ENCODE results near the gene DAW1.

The DAW1 gene

DNA sequence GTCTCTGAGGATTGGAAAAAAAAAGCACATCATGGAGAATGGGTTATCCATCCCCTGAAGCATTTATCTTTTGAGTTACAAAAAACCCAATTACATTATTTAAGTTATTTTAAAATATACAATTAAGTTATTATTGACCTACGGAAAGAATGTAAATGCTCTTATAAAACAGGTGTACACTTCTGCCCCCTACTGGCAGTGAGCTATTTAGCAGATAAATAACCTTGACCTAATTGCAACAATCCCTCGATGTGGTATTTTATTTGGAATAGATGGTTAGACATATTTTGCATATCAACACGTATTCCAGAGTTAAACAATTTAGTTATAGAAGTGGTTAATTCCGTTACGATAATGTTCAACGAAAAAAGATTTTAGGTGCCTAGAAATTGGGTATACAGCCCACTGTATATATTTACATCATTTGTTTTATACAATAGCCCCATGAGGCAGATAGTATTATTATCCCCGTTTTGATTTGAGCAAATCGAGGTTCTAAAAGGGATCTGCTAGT lies 9.1 kb upstream of the DAW1 start:
- DNase-seq (ENCODE audit: low read depth, low spot score), result no peak

DNA sequence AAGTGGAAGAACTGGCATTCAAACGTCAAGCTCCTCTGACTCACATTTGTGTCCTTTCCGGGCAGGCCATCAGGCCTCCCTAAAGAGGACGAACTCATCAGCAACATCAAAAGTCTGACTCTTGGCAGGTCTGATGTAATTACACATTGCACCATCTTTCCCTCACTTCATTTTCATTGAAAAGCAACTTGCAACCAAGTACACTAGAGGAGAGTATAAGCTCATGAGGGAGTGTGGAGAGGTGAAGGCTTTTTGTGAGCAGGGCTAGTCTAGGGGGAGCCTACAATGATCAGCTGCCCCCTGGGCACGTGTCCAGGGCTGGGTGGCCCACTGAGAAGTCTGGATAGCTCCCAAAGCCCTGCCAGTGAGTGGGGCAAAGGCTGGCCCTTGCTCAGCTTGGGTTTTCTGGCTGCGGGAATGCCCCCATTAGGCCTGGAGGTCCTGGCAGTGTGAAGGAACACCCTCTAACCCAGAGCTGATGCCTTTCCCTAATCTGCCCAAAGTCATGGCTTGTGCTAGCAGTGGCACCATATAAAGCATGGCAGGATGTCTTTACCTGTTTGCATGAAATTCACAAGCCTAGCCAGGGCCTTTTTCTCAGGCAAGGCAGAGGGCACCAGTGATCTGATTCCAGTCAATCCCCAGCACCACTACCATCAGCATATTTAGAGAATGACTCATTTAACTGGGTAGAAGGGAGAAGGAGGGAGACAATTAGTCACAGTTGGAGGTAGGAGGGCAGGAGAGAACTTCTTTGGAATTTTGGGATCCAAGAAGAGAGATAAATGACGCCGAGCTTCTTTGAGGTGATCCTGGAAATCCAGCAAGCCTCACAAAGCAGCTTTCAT lies 8.5 kb upstream of the DAW1 start:
- DNase-seq (ENCODE audit: low read depth, low spot score), result no peak

DNA sequence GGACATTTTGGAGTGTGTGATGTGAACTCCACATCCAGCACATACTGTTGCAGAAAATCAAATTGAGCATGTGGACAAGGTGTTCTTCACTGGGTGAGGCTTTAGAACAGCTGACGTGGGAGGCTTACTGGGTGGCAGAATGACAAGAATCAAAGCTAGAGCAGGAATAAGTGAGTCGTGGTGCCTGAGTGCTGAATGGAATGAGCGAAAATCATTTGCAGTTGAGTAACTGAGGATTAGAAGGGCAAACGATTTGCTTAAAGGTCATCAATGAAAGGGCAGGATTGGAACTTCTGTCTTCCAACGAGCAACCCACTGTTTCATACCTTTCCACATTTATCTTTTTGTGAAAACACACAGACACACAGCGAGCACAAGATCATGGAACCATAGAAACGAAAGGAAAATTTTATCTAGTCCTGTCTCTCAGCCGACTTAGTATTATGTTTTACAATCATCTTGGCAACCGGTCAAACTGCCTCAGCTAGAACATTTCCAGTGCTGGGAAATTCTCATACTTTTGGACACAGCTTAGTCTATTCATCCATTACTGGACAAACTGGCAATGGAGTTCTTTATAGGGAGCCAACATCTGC lies 7.2 kb upstream of the DAW1 start:
- no peak for DNase-seq (ENCODE audit: low read depth, low spot score)

DNA sequence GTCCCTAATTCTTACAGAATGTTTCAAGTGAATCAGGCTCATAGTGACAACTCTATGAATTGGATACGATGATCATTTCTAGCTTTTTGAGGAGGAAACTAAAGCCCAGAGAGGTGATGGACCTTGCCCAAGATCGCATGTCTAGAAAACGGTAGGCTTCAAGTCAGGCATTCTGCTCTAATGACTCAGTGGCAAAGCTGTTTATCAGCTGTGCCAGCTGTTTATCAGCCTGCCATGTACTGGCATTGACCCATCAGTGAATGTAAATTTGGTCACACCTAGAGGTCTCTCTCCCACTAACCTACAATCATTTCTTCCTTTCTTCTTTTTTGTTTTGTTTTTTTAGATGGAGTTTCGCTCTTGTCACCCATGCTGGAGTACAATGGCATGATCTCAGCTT lies 6.1 kb upstream of the DAW1 start:
- no peak for DNase-seq (ENCODE audit: low read depth, low spot score)

DNA sequence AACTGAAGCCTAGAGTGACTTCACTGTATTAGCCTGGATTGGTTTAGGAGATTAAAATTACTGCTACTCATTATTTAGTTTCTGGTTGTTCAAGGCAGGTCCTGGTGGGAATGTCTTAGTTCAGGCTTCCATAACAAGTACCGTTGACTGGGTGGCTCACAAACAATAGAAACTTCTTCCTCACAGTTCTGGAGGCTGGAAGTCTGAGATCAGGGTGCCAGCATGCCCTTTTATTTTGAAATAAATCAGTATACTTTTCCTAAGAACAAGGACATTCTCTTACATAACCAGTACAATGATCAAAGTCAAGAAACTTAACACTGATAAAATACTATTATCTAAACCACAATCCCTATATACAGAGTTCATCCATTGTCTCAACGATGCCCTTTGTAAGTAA lies 4.0 kb upstream of the DAW1 start:
- no peak for DNase-seq (ENCODE audit: low read depth, low spot score)

DNA sequence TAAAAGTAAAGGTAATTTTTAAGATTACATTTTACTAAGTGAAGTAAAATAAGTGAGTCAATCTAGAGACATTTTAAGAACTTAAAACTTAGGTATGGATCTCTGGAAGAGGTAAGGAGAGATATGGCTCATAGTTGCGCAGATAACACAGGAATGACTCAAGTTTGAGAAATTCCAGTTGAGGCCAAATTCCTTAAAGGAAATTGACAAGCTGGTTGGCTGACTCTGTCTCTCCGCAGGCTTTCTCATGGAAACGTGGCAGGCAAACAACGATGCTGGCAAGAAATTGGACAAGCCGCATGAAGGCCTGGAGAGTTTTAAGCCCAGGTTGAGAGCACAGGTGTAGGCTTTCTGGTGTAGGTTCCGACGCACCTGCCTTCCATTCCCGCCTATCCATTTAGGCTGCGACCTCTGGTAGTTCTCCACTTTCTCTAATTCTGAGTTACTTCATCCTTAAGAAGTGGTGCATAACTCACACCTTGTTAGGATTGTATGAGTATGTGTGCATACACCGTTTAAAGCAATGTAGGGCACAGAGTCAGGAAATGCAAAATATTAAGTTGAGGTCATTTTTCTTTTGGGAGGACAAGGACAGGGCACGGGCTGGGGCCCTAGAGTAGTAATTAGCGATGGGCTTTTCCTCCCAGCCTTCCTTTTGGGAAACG lies 589 bp upstream of the DAW1 start:
- DNase-seq (ENCODE audit: low read depth, low spot score), result no peak

DNA sequence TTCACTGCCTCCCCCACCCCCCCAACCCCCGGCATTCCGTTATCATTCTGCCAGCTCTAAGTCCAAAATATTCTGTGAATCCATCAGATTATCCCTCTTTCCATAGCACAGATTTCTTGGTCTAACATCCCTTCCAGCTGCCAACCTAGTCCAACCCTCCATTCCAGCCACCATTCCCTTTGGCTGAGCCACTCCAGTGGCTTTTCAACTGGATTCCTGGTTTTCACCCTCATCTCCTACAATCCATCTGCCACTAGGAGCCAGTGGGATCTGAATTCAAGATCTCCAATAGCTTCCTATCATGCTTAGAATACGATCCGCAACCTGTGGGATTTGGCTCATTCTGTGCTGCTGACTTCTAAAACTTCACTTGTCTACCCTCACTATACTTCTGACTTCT lies 1.2 kb downstream of the DAW1 start:
- DNase-seq (ENCODE audit: low read depth, low spot score), result no peak

DNA sequence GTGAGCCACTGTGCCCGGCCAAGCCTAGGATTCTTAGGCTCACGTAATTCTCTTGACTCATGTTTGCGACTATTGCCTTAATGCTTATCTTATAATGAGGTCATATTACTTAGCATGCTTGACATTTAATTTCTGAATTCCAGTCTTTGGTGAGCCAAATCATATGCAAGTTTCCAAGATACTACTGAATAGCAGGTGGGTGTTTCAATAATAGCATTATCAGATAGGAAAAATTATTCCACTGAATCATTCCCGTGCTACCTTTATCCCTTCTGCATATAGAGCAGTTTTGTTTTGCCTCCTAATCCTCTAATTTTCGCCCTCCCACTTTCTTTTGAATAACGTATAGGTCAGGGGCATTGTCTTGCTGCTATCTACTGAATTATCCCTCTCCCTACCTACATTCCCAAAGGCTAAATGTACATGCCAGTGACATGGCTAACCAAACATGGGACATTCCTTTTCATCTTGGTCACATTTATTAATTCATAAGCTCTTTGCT lies 4.9 kb downstream of the DAW1 start:
- DNase-seq (ENCODE audit: low read depth, low spot score), result no peak

DNA sequence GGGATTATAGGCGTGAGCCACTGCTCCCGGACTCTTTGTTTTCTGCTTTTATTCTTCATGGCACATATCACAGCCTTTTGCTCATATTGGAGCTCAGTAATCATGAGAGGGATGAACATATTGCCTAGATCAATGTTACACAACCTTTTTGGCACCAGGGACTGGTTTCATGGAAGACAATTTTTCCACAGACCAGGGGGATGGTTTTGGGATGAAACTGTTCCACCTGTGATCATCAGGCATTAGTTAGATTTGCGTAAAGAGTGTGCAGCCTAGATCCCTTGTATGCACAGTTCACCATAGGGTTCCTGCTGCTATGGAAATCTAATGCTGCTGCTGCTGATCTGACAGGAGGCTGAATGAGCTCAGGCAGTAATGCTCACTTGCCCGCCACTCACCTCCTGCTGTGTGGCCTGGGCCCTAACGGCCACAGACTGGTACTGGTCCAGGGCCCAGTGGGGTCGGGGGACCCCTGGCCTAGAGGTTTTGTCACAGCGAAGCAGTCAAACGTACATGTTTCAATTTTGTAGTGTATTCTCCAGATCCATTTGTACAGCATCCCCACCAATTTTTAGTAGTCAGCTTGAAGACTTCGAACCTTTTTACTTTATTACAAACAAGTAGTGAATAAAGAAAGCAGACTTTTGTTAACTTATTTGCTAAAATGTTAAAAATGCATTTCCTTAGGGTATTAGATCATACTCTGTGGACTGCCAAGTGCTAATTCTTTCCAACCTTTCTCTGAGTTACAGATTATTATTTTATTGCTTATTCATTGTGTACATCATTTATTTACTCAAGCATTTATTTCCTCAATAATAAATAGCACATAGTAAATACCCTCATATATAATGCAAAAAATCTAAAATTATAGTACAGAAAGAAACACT lies 6.2 kb downstream of the DAW1 start:
- DNase-seq (ENCODE audit: low read depth, low spot score), result no peak

DNA sequence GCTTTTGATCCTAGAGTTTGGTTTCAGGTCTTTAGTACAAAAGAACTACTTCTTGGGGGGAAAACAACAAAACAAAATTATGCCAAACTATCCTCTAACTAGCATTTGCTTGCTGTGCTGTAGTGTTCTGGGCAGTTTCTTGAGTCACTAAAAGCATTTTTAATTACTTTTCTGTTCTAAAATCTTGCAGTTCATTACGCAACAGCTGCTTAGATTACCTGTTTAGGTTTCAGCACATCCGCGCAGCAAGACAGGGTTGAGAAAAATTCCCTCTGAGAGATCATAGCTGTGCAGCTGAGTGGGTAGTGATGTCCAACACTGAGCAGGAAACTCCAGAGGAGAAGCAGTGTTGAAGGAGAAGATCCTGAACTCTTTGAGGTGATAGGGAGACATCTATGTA lies 9.0 kb downstream of the DAW1 start:
- no peak for DNase-seq (ENCODE audit: low read depth, low spot score)

DNA sequence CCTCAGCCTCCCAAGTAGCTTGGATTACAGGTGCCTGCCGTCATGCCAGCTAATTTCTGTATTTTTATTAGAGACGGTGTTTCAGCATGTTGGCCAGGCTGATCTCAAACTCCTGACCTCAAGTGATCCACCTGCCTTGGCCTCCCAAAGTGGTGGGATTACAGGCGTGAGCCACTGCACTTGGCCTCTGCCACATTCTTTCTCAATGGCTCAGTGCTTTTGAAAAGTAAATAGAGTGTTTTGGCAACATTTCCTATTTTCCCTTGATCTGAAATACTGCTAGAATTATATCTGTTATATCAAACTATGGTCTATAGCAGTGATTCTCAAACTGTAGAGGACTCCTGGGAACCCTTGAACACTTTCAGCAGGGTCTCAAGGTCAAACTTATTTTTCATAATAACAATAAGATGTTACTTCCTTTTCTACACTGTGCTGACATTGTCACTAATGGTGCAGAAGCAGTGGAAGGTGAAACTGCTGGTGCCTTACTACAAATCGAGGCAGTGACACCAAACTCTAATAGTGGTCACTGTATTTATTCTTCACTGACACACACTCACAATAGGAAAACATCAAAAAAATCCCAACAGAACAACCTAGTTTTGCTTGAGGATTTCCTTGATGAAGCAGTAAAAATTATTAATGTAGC lies 10.6 kb downstream of the DAW1 start:
- no peak for DNase-seq (ENCODE audit: low read depth, low spot score)

DNA sequence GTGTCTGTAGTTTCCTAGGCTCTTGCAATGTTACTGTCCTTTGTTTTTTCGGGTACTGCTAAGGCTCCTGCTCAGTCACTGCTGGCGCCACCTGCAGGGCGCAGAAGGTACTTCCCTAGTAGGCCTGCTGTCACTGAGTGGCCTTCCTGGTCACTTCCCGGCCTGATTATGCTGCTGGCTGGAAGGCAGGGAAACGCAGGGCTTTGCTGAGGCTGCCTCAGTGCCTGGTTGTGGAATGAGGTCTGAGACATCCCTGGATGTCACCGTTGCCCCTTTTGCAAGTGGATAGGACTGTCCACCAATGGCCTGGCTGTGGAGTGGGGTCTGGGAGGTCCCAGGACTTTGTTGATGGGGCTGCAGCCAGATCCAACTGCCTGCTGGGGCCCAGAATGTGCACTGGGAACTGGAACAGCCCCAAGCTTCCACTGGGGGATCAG lies 13.1 kb downstream of the DAW1 start:
- no peak for DNase-seq (ENCODE audit: low read depth, low spot score)

DNA sequence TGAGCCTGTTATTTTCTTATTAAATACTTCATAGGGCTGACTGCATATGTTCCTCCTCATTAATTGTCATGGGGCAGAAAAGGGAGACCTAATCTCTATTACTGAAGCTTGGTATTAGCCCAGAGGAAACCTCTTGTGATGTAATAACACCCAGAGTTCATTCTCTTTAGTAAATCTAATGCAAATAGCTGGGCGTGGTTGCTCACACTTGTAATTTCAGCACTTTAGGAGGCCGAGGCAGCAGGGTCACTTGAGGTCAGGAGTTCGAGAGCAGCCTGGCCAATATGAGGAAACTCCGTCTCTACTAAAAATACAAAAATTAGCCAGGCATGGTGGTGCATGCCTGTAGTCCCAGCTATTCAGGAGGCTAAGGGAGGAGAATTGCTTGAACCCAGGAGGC lies 14.7 kb downstream of the DAW1 start:
- DNase-seq (ENCODE audit: low read depth, low spot score), result no peak

DNA sequence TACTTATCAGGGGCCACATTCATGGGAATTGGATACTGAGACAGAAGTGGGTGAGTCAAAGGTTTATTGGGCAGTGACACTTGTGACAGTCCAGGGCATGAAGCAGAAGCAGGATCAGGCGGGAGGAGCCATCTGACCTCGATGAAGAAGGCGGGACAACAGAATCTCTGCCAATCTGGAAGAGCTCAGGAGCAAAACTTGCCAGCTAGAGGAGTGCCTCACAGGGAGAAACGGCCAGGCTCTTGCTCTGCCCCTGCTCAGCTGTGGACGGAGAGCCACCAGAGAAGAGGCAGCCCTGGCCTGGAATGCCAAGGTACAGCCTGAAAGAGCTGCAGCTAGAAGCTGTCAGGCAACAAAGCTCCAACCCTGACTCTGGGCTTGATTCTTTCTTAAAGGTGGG lies 16.9 kb downstream of the DAW1 start:
- no peak for DNase-seq (ENCODE audit: low read depth, low spot score)

DNA sequence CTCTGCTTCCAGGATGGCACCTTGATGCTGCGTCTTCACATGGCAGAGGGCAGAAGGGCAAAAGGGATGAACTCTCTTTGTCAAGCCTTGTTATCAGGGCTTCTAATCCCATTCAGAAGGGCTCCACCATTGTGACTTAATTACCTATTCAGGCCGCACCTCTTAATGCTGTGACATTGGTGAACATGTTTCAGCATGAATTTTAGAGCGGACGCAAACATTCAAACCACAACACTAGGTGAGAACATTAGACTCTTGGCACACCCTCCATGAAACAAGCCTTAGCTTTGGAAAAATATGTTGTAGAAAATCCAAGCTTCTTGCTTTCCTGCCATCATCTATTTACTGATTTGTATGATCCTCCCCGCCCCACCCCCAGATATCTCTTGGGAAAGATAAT lies 17.9 kb downstream of the DAW1 start:
- DNase-seq (ENCODE audit: low read depth, low spot score), result no peak

DNA sequence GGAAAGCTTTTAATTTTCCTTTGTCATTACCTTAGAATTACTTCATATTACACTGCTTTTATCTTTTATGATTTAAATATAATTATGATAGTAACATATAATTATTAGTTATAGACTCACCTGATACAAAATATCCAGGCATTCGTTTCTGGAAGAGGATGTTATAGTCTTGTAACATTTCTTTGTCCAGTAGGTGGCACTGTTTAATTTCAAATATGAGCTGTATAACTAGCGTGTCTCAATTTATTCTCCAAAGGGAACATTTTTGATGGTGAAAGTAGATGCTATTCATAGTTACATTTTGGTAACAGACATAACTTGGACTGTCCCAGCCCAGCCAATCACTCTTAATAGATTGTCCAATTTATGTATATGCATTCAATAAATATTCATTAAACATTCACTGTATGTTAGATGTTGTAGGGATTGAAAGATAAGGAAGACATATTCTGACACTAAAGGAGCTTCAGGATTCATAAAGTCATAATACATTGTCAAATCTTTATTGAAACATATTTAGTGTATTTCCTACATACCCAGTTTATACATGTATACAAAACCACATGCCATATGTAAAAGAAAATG lies 19.2 kb downstream of the DAW1 start:
- no peak for DNase-seq (ENCODE audit: low read depth, low spot score)

DNA sequence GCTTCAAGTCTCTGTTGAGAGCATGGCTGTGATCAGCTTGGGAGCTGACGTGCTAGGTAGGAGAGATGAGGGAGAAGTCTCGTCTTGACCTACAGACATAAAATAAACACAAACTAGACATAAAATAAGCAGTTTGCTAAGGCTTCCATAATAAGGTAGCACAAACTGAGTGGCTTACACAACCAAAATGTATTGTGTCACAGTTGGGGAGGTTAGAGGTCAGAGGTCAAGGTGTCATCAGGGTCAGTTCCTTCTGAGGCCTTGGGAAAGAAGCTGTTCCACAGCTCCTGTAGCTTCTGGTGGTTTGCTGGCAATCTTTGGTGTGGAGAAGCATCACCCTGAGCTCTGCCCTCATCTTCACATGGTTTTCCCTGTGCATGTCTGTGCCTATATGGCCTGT lies 20.2 kb downstream of the DAW1 start:
- no peak for DNase-seq (ENCODE audit: low read depth, low spot score)

DNA sequence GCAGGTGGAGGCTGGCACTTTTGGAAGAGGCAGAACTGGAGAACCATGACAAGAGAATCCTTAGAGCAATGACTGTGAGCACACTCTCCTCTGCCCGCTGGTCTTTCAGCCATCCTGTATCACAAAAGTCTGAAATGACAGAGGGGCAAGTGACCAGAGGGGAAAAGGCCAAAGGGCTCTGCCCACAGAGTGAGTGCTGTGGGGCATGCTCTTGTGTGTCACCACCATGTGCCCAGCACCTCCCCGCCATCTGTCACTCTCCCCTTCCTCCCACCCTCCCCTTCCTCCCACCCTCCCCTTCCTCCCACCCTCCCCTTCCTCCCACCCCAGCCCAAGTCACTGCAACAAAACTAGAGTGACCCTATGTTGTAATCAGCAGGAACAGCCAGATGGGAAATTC lies 31.9 kb downstream of the DAW1 start:
- no peak for DNase-seq (ENCODE audit: low read depth, low spot score)

DNA sequence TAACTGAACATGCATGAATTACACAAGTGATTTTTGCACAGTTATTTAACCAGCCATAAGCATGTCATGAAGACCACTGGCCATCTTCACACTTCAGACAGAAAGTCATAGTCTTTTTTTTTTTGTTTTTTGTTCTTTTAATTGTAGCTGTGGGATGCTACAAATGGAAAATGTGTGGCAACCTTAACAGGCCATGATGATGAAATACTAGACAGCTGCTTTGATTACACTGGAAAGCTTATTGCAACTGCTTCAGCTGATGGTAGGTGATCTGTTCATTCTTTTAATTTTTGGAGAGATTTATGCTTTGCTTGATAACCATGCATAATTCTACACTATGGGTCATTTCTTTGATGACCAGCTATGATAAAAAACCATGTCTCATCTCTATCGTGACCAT lies 35.6 kb downstream of the DAW1 start:
- DNase-seq (ENCODE audit: low read depth, low spot score), result no peak

DNA sequence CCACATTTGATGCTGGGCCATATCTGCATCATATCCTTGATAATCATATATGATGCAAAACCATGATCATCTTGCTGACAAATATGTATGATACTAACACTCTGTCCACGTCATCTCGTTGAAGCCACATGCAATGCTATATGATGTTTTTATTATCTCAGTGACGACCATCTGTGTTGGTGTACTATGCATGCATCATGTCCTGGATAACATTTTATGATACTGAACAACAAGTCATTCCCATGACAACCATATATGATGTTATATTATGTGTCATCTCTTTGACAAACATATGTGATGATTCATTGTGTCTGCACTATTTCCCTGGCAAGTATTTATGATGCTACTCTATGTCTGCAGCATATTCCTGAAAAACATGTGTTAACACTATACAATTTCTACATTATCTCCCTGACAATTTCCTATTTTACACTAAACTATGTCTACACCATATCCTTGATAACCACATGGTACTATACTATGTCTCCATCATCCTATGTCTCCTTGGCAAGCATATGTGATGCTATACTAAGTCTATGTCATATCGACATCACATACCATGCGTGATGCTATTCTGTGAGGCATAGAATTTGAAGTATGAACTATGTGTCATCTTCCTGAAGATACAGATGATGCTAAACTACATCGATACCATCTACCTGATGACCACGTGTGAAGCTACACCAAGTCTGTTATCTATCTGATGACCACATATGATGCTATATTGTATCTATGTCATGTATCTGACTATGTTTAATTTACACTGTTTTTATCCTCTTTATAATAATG lies 37.0 kb downstream of the DAW1 start:
- no peak for DNase-seq (ENCODE audit: low read depth, low spot score)

Measured in activated naive CD8-positive, alpha-beta T cell treated with anti-CD3 and anti-CD28 coated beads, Interleukin-2, amount 50 U/mL, for 16 hours (primary cell).